ENCODE measurements around the gene NEK10. TPM values are rescaled to one million over a fixed set of nuclear protein-coding genes. Genes with fewer than 3 reads are reported as not detected.

NEK10 gene
- total and polyA plus RNA-seq, 2 of the 13 experiments (the other 11 are each of a cell fraction or from before 2014, with no cell fraction given): 2.8 to 14.2 TPM

- TF ChIP-seq ZNF646 (CRISPR knock-in tag; IDR thresholded peaks at IDR 0.05) (no peak), PHF5A (CRISPR knock-in tag; IDR thresholded peaks at IDR 0.05; ENCODE audit: low read depth, unreplicated experiment) (no peak), ZNF503 (CRISPR knock-in tag; IDR thresholded peaks at IDR 0.05) (no peak), FOXP1 (IDR thresholded peaks at IDR 0.05) (no peak), FOXP1 (CRISPR knock-in tag; IDR thresholded peaks at IDR 0.05) (no peak), SOX13 (IDR thresholded peaks at IDR 0.05) (no peak), SOX13 (CRISPR knock-in tag; conservative IDR thresholded peaks at IDR 0.05 in 1 of 2, IDR thresholded peaks at IDR 0.05 in 1 of 2) (peak in 1 of 2 experiments; percentile 78; a peak in 2 of 4 replicates), AKNA (CRISPR knock-in tag; IDR thresholded peaks at IDR 0.05; ENCODE audit: borderline replicate concordance) (no peak), FOXO4 (CRISPR knock-in tag; conservative IDR thresholded peaks at IDR 0.05) (no peak), RFX3 (CRISPR knock-in tag; IDR thresholded peaks at IDR 0.05) (no peak), ZNF740 (CRISPR knock-in tag; IDR thresholded peaks at IDR 0.05) (no peak), MBNL3 (CRISPR knock-in tag; conservative IDR thresholded peaks at IDR 0.05) (no peak), SSRP1 (CRISPR knock-in tag; IDR thresholded peaks at IDR 0.05) (no peak), ZNF773 (CRISPR knock-in tag; IDR thresholded peaks at IDR 0.05; ENCODE audit: borderline replicate concordance) (no peak), ZNF891 (CRISPR knock-in tag; IDR thresholded peaks at IDR 0.05) (no peak), ATF1 (CRISPR knock-in tag; IDR thresholded peaks at IDR 0.05) (no peak)
Observed at GRCh38 chr3:27133060-27133459, 236.1 kb downstream of the NEK10 start (continued).

Data from HepG2 (cell line).